Measurements from ENCODE around the gene SSBP4. TPM values are rescaled to one million over a fixed set of nuclear protein-coding genes. Genes with fewer than 3 reads are reported as not detected.

SSBP4 gene
- total RNA-seq, 1 experiment from 2014 or later, result 164 TPM

- Histone ChIP-seq H3K27me3 (ENCODE audit: insufficient read depth, low read length) (no peaks in the 10 kb centered on the region), H3K4me3 (replicated peaks in 1 of 2; ENCODE audit: low read depth in 1 of 2, low read length in 2 of 2) (no peak overlapping the region), H2AFZ (ENCODE audit: low read depth, low read length, poor library complexity, severe bottlenecking) (no peak overlapping the region), H3K36me3 (ENCODE audit: control insufficient read depth in 1 of 2, insufficient read depth in 2 of 2, low read length in 2 of 2) (peaks cover 10 to 20% of the 10 kb centered on the region in 2 experiments; a peak in 3 of 4 replicates), H3K79me2 (ENCODE audit: insufficient read depth, low read length) (no peaks in the 10 kb centered on the region), H3K9me3 (ENCODE audit: control insufficient read depth in 1 of 2, insufficient read depth in 1 of 2, low read depth in 1 of 2, low read length in 2 of 2) (no peaks in the 10 kb centered on the region), H3K4me1 (ENCODE audit: control insufficient read depth in 1 of 2, insufficient read depth in 2 of 2, low read length in 2 of 2) (peaks cover 15 to 19% of the 10 kb centered on the region in 2 experiments), H3K9ac (ENCODE audit: low read length) (no peak overlapping the region), H3K9me2 (ENCODE audit: insufficient read depth) (no peaks in the 10 kb centered on the region), H3K4me2 (ENCODE audit: low read length) (no peak overlapping the region), H3K27ac (ENCODE audit: low read depth, low read length) (no peak overlapping the region), H4K20me1 (ENCODE audit: insufficient read depth) (no peaks in the 10 kb centered on the region)
- BruUV-seq (replicated peaks), result no TSS peak
- ChIA-PET POLR2A (no interaction called here), CTCF (no interaction called here), RAD21 (ENCODE audit: low non-redundant PET in 1 of 2, low total read pairs in 2 of 2, uncharacterized antibody in 2 of 2, unreplicated experiment in 2 of 2) (no interaction called here)
- intact Hi-C loops (cut with micrococcal nuclease), result no loop called here
- DNase-seq (ENCODE audit: low read depth, low spot score) (no peak), ATAC-seq (no peak)
- no peak for TF ChIP-seq JUND (IDR thresholded peaks at IDR 0.05)
- no peak for TF ChIP-seq CTCF (IDR thresholded peaks at IDR 0.05 in 2 of 3, conservative IDR thresholded peaks at IDR 0.05 in 1 of 3; ENCODE audit: borderline replicate concordance in 1 of 3, insufficient read depth in 1 of 3, low read depth in 2 of 3, low read length in 2 of 3)
- no peak for TF ChIP-seq SP1 (IDR thresholded peaks at IDR 0.05; ENCODE audit: low read depth)
- TF ChIP-seq EGR1 (IDR thresholded peaks at IDR 0.05; ENCODE audit: low read depth), result no peak
- TF ChIP-seq SIN3A (IDR thresholded peaks at IDR 0.05; ENCODE audit: low read depth), result no peak
- no peak for TF ChIP-seq TCF7L2 (IDR thresholded peaks at IDR 0.05; ENCODE audit: borderline replicate concordance, extremely low read depth, insufficient read depth, insufficient read length)
- TF ChIP-seq ZFX (IDR thresholded peaks at IDR 0.05), result no peak
- TF ChIP-seq POLR2A (IDR thresholded peaks at IDR 0.05; ENCODE audit: borderline replicate concordance, extremely low read depth, insufficient read depth, insufficient read length), result no peak
- no peak for TF ChIP-seq YY1 (IDR thresholded peaks at IDR 0.05; ENCODE audit: extremely low read depth, insufficient replicate concordance, low read depth, low read length)
- no peak for TF ChIP-seq ZBTB33 (IDR thresholded peaks at IDR 0.05; ENCODE audit: extremely low read depth, insufficient replicate concordance, low read length)
- no peak for TF ChIP-seq CBX3 (IDR thresholded peaks at IDR 0.05; ENCODE audit: low read depth)
- TF ChIP-seq CEBPB (IDR thresholded peaks at IDR 0.05; ENCODE audit: low read depth), result no peak
- TF ChIP-seq EZH2phosphoT487 (IDR thresholded peaks at IDR 0.05; ENCODE audit: borderline replicate concordance), result no peak
- no peak for TF ChIP-seq ZNF274 (IDR thresholded peaks at IDR 0.05; ENCODE audit: low read depth, low read length)
- no peak for TF ChIP-seq ELF1 (IDR thresholded peaks at IDR 0.05; ENCODE audit: borderline replicate concordance, low read depth)
- no peak for TF ChIP-seq SRF (IDR thresholded peaks at IDR 0.05; ENCODE audit: low read depth)
- no peak for TF ChIP-seq MAX (IDR thresholded peaks at IDR 0.05)
- TF ChIP-seq POLR2AphosphoS5 (IDR thresholded peaks at IDR 0.05; ENCODE audit: low read depth, low read length), result no peak
Observed at GRCh38 chr19:18457483-18458331, 38.5 kb downstream of the SSBP4 start.

Measured in HCT116 (cell line).